H1 (cell line): ENCODE measurements around the gene IL10RA. TPM values are rescaled to one million over a fixed set of nuclear protein-coding genes. Genes with fewer than 3 reads are reported as not detected.

Experiments used
- CTCF ChIA-PET: fragments of 300-600 bp; sonication (Branson Sonifier 250); formaldehyde crosslinking; loops from one replicate; lab custom pipeline; 2021; ENCODE audit not compliant: partially characterized antibody; lab: Charles Lee
- POLR2A ChIA-PET: fragments of 300-600 bp; sonication (Branson Sonifier 250); formaldehyde crosslinking; loops from one replicate; lab custom pipeline; 2021; ENCODE audit warnings: inconsistent platforms; ENCODE audit not compliant: partially characterized antibody; lab: Charles Lee
- DNase-seq, 2 experiments: peaks; one replicate each; pipeline versions ENCODE4 v3.0.0 to v3.0.0-alpha.2; 2010 to 2022; ENCODE audit warnings: low spot score in 2 of 2, low read depth in 1 of 2, mixed read lengths in 1 of 2
- FAIRE-seq: peaks from 2 replicates; lab custom pipeline; 2011; peaks lifted over from hg19 to GRCh38; lab: Jason Lieb, UNC
- H2AFZ ChIP-seq: 2 replicates; pipeline ENCODE4 v1.8.1; 2012; ENCODE audit warnings: low read length, inconsistent platforms
- H2AK5ac ChIP-seq: 2 replicates; pipeline ENCODE4 v1.6.1; 2013; ENCODE audit warnings: low read depth, low read length
- H2BK120ac ChIP-seq: replicated peaks from 2 replicates; pipeline ENCODE3; 2013; ENCODE audit warnings: low read depth, low read length, inconsistent platforms
- H2BK12ac ChIP-seq: 2 replicates; pipeline ENCODE4 v1.6.1; 2013; ENCODE audit warnings: low read depth, low read length
- H2BK15ac ChIP-seq: 2 replicates; pipeline ENCODE4 v1.6.1; 2013; ENCODE audit warnings: low read length
- H2BK20ac ChIP-seq: 2 replicates; pipeline ENCODE4 v1.6.1; 2013; ENCODE audit warnings: low read length
- H2BK5ac ChIP-seq: 2 replicates; pipeline ENCODE4 v1.6.1; 2013; ENCODE audit warnings: low read depth, low read length
- H3K14ac ChIP-seq: 2 replicates; pipeline ENCODE4 v1.6.1; 2013; ENCODE audit warnings: inconsistent platforms; ENCODE audit not compliant: insufficient read length
- H3K18ac ChIP-seq: 2 replicates; pipeline ENCODE4 v1.6.1; 2013; ENCODE audit warnings: low read length; ENCODE audit errors: extremely low read depth
- H3K23ac ChIP-seq: 2 replicates; pipeline ENCODE4 v1.6.1; 2013; ENCODE audit warnings: inconsistent platforms; ENCODE audit not compliant: insufficient read length
- H3K23me2 ChIP-seq: 2 replicates; pipeline ENCODE4 v1.6.1; 2013; ENCODE audit warnings: low read depth, low read length
- H3K27ac ChIP-seq: 2 replicates; pipeline ENCODE4 v1.6.1; 2011; ENCODE audit warnings: low read depth, low read length, inconsistent platforms
- H3K27me3 ChIP-seq, 4 experiments: replicated peaks in 1 of 4; 1 replicate in 1 of 4; 2 replicates in 3 of 4; pipeline versions ENCODE4 v1.6.1 to v1.8.1; 2011 to 2013; ENCODE audit warnings: low read length in 3 of 4, mild to moderate bottlenecking in 3 of 4, inconsistent platforms in 2 of 4, mixed read lengths in 2 of 4, moderate library complexity in 1 of 4; ENCODE audit not compliant: control insufficient read depth in 3 of 4, insufficient read depth in 3 of 4; ENCODE audit errors: extremely low read depth in 1 of 4
- H3K36me3 ChIP-seq, 4 experiments: 2 replicates each; pipeline versions ENCODE4 v1.6.1 to v1.8.1; 2011 to 2013; ENCODE audit warnings: mild to moderate bottlenecking in 4 of 4, low read length in 3 of 4, moderate library complexity in 2 of 4, control low read depth in 1 of 4, inconsistent platforms in 1 of 4; ENCODE audit not compliant: insufficient read depth in 4 of 4, control insufficient read depth in 2 of 4
- H3K4ac ChIP-seq: replicated peaks from 2 replicates; pipeline ENCODE3; 2013; ENCODE audit warnings: low read length, low read depth, mixed read lengths, inconsistent platforms; ENCODE audit not compliant: insufficient read length
- H3K4me1 ChIP-seq, 4 experiments: replicated peaks in 1 of 4; 1 replicate in 1 of 4; 2 replicates in 3 of 4; pipeline versions ENCODE4 v1.6.1 to v1.8.1; 2011 to 2013; ENCODE audit warnings: low read length in 3 of 4, inconsistent platforms in 2 of 4, mixed read lengths in 1 of 4; ENCODE audit not compliant: insufficient read depth in 4 of 4, control insufficient read depth in 3 of 4
- H3K4me2 ChIP-seq, 2 experiments: 2 replicates each; pipeline versions ENCODE4 v1.6.1 to v1.8.1; 2011 to 2013; ENCODE audit warnings: low read depth in 2 of 2, low read length in 2 of 2, control low read depth in 1 of 2, inconsistent platforms in 1 of 2, mild to moderate bottlenecking in 1 of 2; ENCODE audit not compliant: insufficient read depth in 1 of 2
- H3K4me3 ChIP-seq, 4 experiments: fragments of 200-600, 300-600 bp in 1 of 4; sonication (generic), shearing (Covaris generic), sonication (Bioruptor Twin) in 1 of 4; 2 replicates each; pipeline versions ENCODE4 v1.5.1 to v1.8.1; 2011 to 2016; ENCODE audit warnings: low read length in 4 of 4, low read depth in 3 of 4, control low read depth in 2 of 4, inconsistent platforms in 2 of 4, mild to moderate bottlenecking in 2 of 4, mixed read lengths in 1 of 4, moderate library complexity in 1 of 4; ENCODE audit not compliant: insufficient read depth in 2 of 4; ENCODE audit errors: extremely low read depth in 1 of 4
- H3K56ac ChIP-seq: replicated peaks from 2 replicates; pipeline ENCODE3; 2013; ENCODE audit warnings: low read depth, mild to moderate bottlenecking, mixed read lengths, low read length, inconsistent platforms; ENCODE audit not compliant: insufficient read length
- H3K79me1 ChIP-seq: 2 replicates; pipeline ENCODE4 v1.6.1; 2013; ENCODE audit warnings: low read depth, low read length, control low read depth
- H3K79me2 ChIP-seq, 2 experiments: 2 replicates each; pipeline versions ENCODE4 v1.6.1 to v1.8.1; 2012 to 2013; ENCODE audit warnings: low read length in 2 of 2, mild to moderate bottlenecking in 2 of 2, inconsistent platforms in 1 of 2; ENCODE audit not compliant: insufficient read depth in 2 of 2, control insufficient read depth in 1 of 2
- H3K9ac ChIP-seq, 4 experiments: replicated peaks in 1 of 4; 1 replicate in 1 of 4; 2 replicates in 3 of 4; pipeline versions ENCODE4 v1.6.1 to v1.8.1; 2011 to 2013; ENCODE audit warnings: low read depth in 3 of 4, low read length in 3 of 4, control low read depth in 2 of 4, mild to moderate bottlenecking in 2 of 4, moderate library complexity in 2 of 4, inconsistent platforms in 1 of 4; ENCODE audit errors: extremely low read depth in 1 of 4
- H3K9me3 ChIP-seq, 2 experiments: 2 replicates each; pipeline versions ENCODE4 v1.6.1 to v1.8.1; 2012 to 2013; ENCODE audit warnings: mild to moderate bottlenecking in 2 of 2, moderate library complexity in 2 of 2, control low read depth in 1 of 2, inconsistent platforms in 1 of 2, low read depth in 1 of 2, low read length in 1 of 2, mixed read lengths in 1 of 2; ENCODE audit not compliant: insufficient read depth in 2 of 2
- H4K20me1 ChIP-seq, 2 experiments: replicated peaks in 1 of 2; 2 replicates each; pipeline versions ENCODE3 to v1.8.1; 2011 to 2013; ENCODE audit warnings: inconsistent platforms in 2 of 2, low read length in 2 of 2, mild to moderate bottlenecking in 1 of 2; ENCODE audit not compliant: insufficient read depth in 2 of 2, control insufficient read depth in 1 of 2
- H4K5ac ChIP-seq: 2 replicates; pipeline ENCODE4 v1.6.1; 2013; ENCODE audit warnings: low read length, low read depth, mixed read lengths, inconsistent platforms; ENCODE audit not compliant: insufficient read length
- H4K8ac ChIP-seq: 2 replicates; pipeline ENCODE4 v1.8.0; 2013; ENCODE audit warnings: mild to moderate bottlenecking, moderate library complexity, low read length, inconsistent platforms; ENCODE audit not compliant: insufficient read depth; ENCODE audit errors: extremely low read depth
- H4K91ac ChIP-seq: replicated peaks from 2 replicates; pipeline ENCODE3; 2013; ENCODE audit warnings: low read length, mixed read lengths, inconsistent platforms; ENCODE audit not compliant: insufficient read length
- BACH1 ChIP-seq: IDR thresholded peaks from 2 replicates; pipeline ENCODE4 v1.6.1; 2012; ENCODE audit warnings: low read length, improper control_type of control experiment
- BRCA1 ChIP-seq: IDR thresholded peaks from 2 replicates; pipeline ENCODE4 v1.6.1; 2012; ENCODE audit warnings: low read depth, low read length, improper control_type of control experiment
- CHD2 ChIP-seq: IDR thresholded peaks from 2 replicates; pipeline ENCODE4 v1.6.1; 2012; ENCODE audit warnings: low read length, improper control_type of control experiment
- POLR2A ChIP-seq, 2 experiments: IDR thresholded peaks; 1 replicate in 1 of 2; 2 replicates in 1 of 2; pipeline ENCODE4 v1.6.1; 2011; ENCODE audit warnings: low read depth in 2 of 2, low read length in 2 of 2, mild to moderate bottlenecking in 2 of 2; ENCODE audit errors: control extremely low read depth in 1 of 2
- SIN3A ChIP-seq, 2 experiments: IDR thresholded peaks in 1 of 2; conservative IDR thresholded peaks in 1 of 2; 2 replicates each; pipeline ENCODE4 v1.6.1; 2011 to 2012; ENCODE audit warnings: low read length in 2 of 2, improper control_type of control experiment in 1 of 2, low read depth in 1 of 2, mild to moderate bottlenecking in 1 of 2
- SIX5 ChIP-seq: IDR thresholded peaks from 2 replicates; pipeline ENCODE4 v1.6.1; 2011; ENCODE audit warnings: mild to moderate bottlenecking, low read depth, low read length
- ZNF274 ChIP-seq: IDR thresholded peaks from 2 replicates; pipeline ENCODE4 v1.7.0; 2012; ENCODE audit warnings: low read length, borderline replicate concordance; ENCODE audit errors: extremely low read depth
- WGBS, 2 experiments: shearing (Covaris generic) in 1 of 2; methylation state at CpG; one replicate each; pipeline versions ENCODE4 v1.1.6 to v1.1.7; 2013 to 2015; ENCODE audit warnings: low lambda C conversion rate in 2 of 2, mixed read lengths in 2 of 2, inconsistent platforms in 1 of 2, low coverage in 1 of 2, missing lambda C conversion rate in 1 of 2; ENCODE audit not compliant: insufficient replicate concordance in 2 of 2, insufficient coverage in 1 of 2, insufficient read length in 1 of 2; ENCODE audit errors: extremely low coverage in 1 of 2, missing lambda C conversion rate in 1 of 2; 5-methylcytosine and 5-hydroxymethylcytosine counted together
- polyA plus RNA-seq, 7 experiments: library from polyadenylated mRNA; depleted of rRNA in 3 of 7; stranded (reverse) in 5 of 7; unstranded in 2 of 7; fragments of >200 nt in 5 of 7; fragments of 200-250 nt in 2 of 7; gene quantifications; 1 replicate in 5 of 7; 2 replicates in 1 of 7; 4 replicates in 1 of 7; pipeline versions ENCODE4 v1.2.1 to v1.2.3, GENCODE V29; 2011 to 2013; ENCODE audit warnings: missing spikeins in 2 of 7, mixed read lengths in 2 of 7
- total RNA-seq: library from RNA; stranded (reverse); fragmentation: NEBNext Ultra II Directional; extraction: Animal tissue kit (Norgen Biotek cat#: 25700); gene quantifications from 2 replicates; pipeline ENCODE4 v1.2.1, GENCODE V29; 2021
- TF ChIP-seq, protein P1 (sequence below): IDR thresholded peaks from 2 replicates; pipeline ENCODE4 v1.6.1; 2011; ENCODE audit warnings: low read depth, mild to moderate bottlenecking, low read length; ENCODE audit not compliant: insufficient read depth
- TF ChIP-seq, protein P2 (sequence below): IDR thresholded peaks from 2 replicates; pipeline ENCODE4 v1.6.1; 2012; ENCODE audit warnings: low read length, inconsistent platforms
- TF ChIP-seq, protein P3 (sequence below): IDR thresholded peaks from 2 replicates; pipeline ENCODE4 v1.6.1; 2012; ENCODE audit warnings: inconsistent platforms

Gene IL10RA
- total and polyA plus RNA-seq, 2 of the 8 experiments (the other 6 are each of a cell fraction or from before 2014, with no cell fraction given) = 0.05 to 0.11 TPM

DNA sequence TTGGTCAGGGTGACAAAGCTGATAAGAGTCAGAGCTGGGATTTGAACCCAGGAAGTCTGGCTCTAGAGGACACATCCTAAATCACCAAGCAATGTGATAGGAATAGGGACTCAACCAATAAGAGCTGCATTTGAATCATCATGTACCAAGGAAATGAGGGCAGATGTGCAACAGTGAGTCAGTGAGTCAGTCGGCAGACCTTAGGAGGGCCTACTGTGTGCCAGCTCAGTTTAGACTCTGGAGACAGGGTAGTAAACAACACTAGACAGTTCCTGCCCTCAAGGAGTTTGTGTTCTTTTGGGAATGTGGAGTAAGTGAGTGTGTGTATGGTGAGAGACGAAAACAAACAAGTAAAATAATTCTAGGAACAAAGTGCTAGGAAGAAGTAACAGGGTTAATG is 11.2 kb downstream of the IL10RA start:
- Histone ChIP-seq H2AFZ (no peak overlapping the region), H3K23ac (no peak overlapping the region), H3K9ac (no peak overlapping the region), H3K4me1 (peaks cover 0 to 6% (median 3%) of the 10 kb centered on the region in 4 experiments; a peak in 4 of 7 replicates), H4K8ac (no peak overlapping the region), H2AK5ac (no peak overlapping the region), H3K4me3 (no peak overlapping the region), H2BK12ac (no peak overlapping the region), H3K56ac (no peak overlapping the region), H3K9me3 (no peaks in the 10 kb centered on the region), H3K4me2 (no peak overlapping the region), H3K14ac (no peak overlapping the region), H2BK20ac (no peak overlapping the region), H3K36me3 (no peaks in the 10 kb centered on the region), H2BK120ac (no peak overlapping the region), H4K5ac (no peak overlapping the region), H2BK5ac (no peak overlapping the region), H3K27ac (no peak overlapping the region), H3K79me1 (no peaks in the 10 kb centered on the region), H3K79me2 (no peaks in the 10 kb centered on the region), H3K18ac (no peak overlapping the region), H3K23me2 (no peaks in the 10 kb centered on the region), H2BK15ac (no peak overlapping the region), H4K20me1 (no peaks in the 10 kb centered on the region), H3K4ac (no peak overlapping the region), H4K91ac (no peak overlapping the region), H3K27me3 (peaks cover 0 to 2% (median 0%) of the 10 kb centered on the region in 4 experiments; a peak in 1 of 7 replicates)
- ChIA-PET CTCF (interaction anchor here (1.2 to 2.9 kb wide), 6 partner anchors 8 to 180 kb away, joined by 4 to 8 read pairs (median 5); no protein-coding TSS in a partner anchor), POLR2A (no interaction called here)
- DNase-seq = no peak
- TF ChIP-seq, protein P1, sequence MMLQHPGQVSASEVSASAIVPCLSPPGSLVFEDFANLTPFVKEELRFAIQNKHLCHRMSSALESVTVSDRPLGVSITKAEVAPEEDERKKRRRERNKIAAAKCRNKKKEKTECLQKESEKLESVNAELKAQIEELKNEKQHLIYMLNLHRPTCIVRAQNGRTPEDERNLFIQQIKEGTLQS = no peak
- TF ChIP-seq CHD2 = no peak
- TF ChIP-seq, protein P2, sequence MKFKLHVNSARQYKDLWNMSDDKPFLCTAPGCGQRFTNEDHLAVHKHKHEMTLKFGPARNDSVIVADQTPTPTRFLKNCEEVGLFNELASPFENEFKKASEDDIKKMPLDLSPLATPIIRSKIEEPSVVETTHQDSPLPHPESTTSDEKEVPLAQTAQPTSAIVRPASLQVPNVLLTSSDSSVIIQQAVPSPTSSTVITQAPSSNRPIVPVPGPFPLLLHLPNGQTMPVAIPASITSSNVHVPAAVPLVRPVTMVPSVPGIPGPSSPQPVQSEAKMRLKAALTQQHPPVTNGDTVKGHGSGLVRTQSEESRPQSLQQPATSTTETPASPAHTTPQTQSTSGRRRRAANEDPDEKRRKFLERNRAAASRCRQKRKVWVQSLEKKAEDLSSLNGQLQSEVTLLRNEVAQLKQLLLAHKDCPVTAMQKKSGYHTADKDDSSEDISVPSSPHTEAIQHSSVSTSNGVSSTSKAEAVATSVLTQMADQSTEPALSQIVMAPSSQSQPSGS = no peak
- TF ChIP-seq BRCA1 = no peak
- no peak for TF ChIP-seq SIX5
- no peak for TF ChIP-seq ZNF274
- no peak for TF ChIP-seq SIN3A (conservative IDR thresholded peaks at IDR 0.05 in 1 of 2, IDR thresholded peaks at IDR 0.05 in 1 of 2; ENCODE audit: low read depth in 1 of 2, low read length in 2 of 2)
- TF ChIP-seq, protein P3, sequence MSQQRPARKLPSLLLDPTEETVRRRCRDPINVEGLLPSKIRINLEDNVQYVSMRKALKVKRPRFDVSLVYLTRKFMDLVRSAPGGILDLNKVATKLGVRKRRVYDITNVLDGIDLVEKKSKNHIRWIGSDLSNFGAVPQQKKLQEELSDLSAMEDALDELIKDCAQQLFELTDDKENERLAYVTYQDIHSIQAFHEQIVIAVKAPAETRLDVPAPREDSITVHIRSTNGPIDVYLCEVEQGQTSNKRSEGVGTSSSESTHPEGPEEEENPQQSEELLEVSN = no peak
- TF ChIP-seq POLR2A (IDR thresholded peaks at IDR 0.05; ENCODE audit: control extremely low read depth in 1 of 2, low read depth in 2 of 2, low read length in 2 of 2) = no peak
- no peak for TF ChIP-seq BACH1
- FAIRE-seq = no peak
- 88 to 100% methylated on average over 1 to 2 of the region's 2 CpGs for WGBS, 2 experiments
